Superior temporal gyrus (tissue), 1 donor: ENCODE data around the gene POU6F2.
"Not testable (repeated sequence)": the region's sequence is repeated elsewhere in the genome, so short reads cannot be mapped to it uniquely, and the experiment has no call there.

Experiments used
- DNase-seq: peaks from one replicate; pipeline ENCODE4 v3.0.0-alpha.2; 2016; ENCODE audit errors: extremely low spot score

POU6F2 gene

GRCh38 chr7:39001595-39001994, 23.9 kb downstream of the POU6F2 start:
- DNase-seq: no peak

- no peak for DNase-seq
Observed at GRCh38 chr7:39002755-39003154, 25.0 kb downstream of the POU6F2 start.

GRCh38 chr7:39005036-39005435, 27.3 kb downstream of the POU6F2 start:
- no peak for DNase-seq

- no peak for DNase-seq
Observed at GRCh38 chr7:39005461-39005860, 27.8 kb downstream of the POU6F2 start.

- not testable (repeated sequence) for DNase-seq
Observed at GRCh38 chr7:39013049-39013939, 35.6 kb downstream of the POU6F2 start.

GRCh38 chr7:39016609-39017008, 38.9 kb downstream of the POU6F2 start:
- no peak for DNase-seq

GRCh38 chr7:39017369-39017915, 39.7 kb downstream of the POU6F2 start:
- DNase-seq: no peak

- DNase-seq: no peak
Observed at GRCh38 chr7:39022796-39023195, 45.1 kb downstream of the POU6F2 start.

GRCh38 chr7:39027491-39027890, 49.8 kb downstream of the POU6F2 start:
- no peak for DNase-seq

- DNase-seq: no peak
Observed at GRCh38 chr7:39033885-39034624, 56.3 kb downstream of the POU6F2 start.

- no peak for DNase-seq
Observed at GRCh38 chr7:39035156-39035555, 57.4 kb downstream of the POU6F2 start.

- DNase-seq: no peak
Observed at GRCh38 chr7:39035903-39036302, 58.2 kb downstream of the POU6F2 start.

- no peak for DNase-seq
Observed at GRCh38 chr7:39042670-39043069, 65.0 kb downstream of the POU6F2 start.

GRCh38 chr7:39043531-39043930, 65.8 kb downstream of the POU6F2 start:
- no peak for DNase-seq

GRCh38 chr7:39044489-39044888, 66.8 kb downstream of the POU6F2 start:
- no peak for DNase-seq

- DNase-seq: no peak
Observed at GRCh38 chr7:39045231-39045630, 67.5 kb downstream of the POU6F2 start.

- DNase-seq: no peak
Observed at GRCh38 chr7:39051279-39051678, 73.6 kb downstream of the POU6F2 start.

GRCh38 chr7:39051707-39052106, 74.0 kb downstream of the POU6F2 start:
- DNase-seq: no peak

- no peak for DNase-seq
Observed at GRCh38 chr7:39054731-39055130, 77.0 kb downstream of the POU6F2 start.

- DNase-seq: no peak
Observed at GRCh38 chr7:39056153-39056552, 78.4 kb downstream of the POU6F2 start.

GRCh38 chr7:39062811-39063210, 85.1 kb downstream of the POU6F2 start:
- DNase-seq: no peak

- DNase-seq: no peak
Observed at GRCh38 chr7:39069031-39069430, 91.3 kb downstream of the POU6F2 start.
